Right ventricle myocardium inferior (tissue), 1 donor: ENCODE data around the gene OR4B1. TPM values are rescaled to one million over a fixed set of nuclear protein-coding genes. Genes with fewer than 3 reads are reported as not detected.

Experiments
- ATAC-seq: fragments of 200-7000 bp; cut with Tn5 transposase; one replicate; pipeline ENCODE4 v1.9.1; 2020; ENCODE audit warnings: mild to moderate bottlenecking, moderate library complexity
- DNase-seq: peaks from one replicate; pipeline ENCODE4 v3.0.0; 2021; ENCODE audit errors: missing footprints
- intact Hi-C: fragments of 100-400 bp; cut with DNase I; formaldehyde crosslinking; loops from one replicate; pipeline ENCODE4 v1.11.0; 2022
- total RNA-seq: library from RNA; stranded (reverse); fragmentation: NEBNext Ultra II Directional; extraction: Animal tissue kit (Norgen Biotek cat#: 25700); gene quantifications from one replicate; pipeline ENCODE4 v1.2.1, GENCODE V29; 2021
- donor health status: DM: no; HTN: yes; CAD: no; lungs with severe emphysema.

Gene OR4B1
- total RNA-seq, 1 donor from 2014 or later, result not detected

GRCh38 chr11:48242501-48242900, 25.9 kb downstream of the OR4B1 start:
- DNase-seq, result no peak
- no peak for ATAC-seq
- intact Hi-C loops, result no loop called here

GRCh38 chr11:48244804-48245203, 28.2 kb downstream of the OR4B1 start, which contains the start of gene OR4X2:
Gene OR4X2, plus strand, starts transcription at chr11:48245104. Its CDS starts 0 bp downstream, at chr11:48245104.
- no peak for ATAC-seq
- intact Hi-C loops, result no loop called here

GRCh38 chr11:48248902-48249301, 32.3 kb downstream of the OR4B1 start:
- no peak for DNase-seq
- ATAC-seq, result no peak
- intact Hi-C loops, result no loop called here

More at GRCh38 chr11:48244804-48245203, 28.2 kb downstream of the OR4B1 start, which contains the start of gene OR4X2:
- DNase-seq, result no peak

DNA sequence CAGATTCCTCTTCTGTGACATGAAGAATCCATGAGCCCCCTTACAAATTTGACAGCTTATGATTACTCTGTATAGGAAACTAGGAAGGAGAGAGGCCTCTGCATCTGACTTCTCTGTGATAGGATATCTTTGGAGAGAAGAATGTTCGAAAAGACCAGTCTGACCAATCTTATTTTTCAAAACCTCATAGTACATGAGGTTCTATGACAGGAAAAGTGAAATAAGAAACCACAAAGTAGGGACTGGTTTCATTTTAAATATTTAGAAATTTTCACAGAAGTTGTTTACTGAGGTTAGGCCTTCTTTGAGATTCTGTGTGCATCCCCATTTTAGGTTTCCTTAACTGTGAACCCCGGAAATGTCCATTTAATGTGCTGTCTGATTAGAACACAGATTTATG, 45.0 kb downstream of the OR4B1 start:
- intact Hi-C loops, result no loop called here
- ATAC-seq, result no peak

GRCh38 chr11:48263423-48263911, 46.9 kb downstream of the OR4B1 start, which contains the start of gene OR4X1:
Gene OR4X1, plus strand, starts transcription at chr11:48263861. Its CDS starts 0 bp downstream, at chr11:48263861.
- ATAC-seq (no peak), DNase-seq (no peak)
- intact Hi-C loops, result no loop called here

More for the DNA sequence above, 45.0 kb downstream of the OR4B1 start:
- no peak for DNase-seq

Other genes starting within 250 kb of the OR4B1 start
- gene PTPRJ, start 236.3 kb upstream of the OR4B1 start, total RNA-seq, result 7.2 TPM
- gene OR4X2, start 28.3 kb downstream of the OR4B1 start, total RNA-seq, result not detected
- not detected for gene OR4X1, start 47.1 kb downstream of the OR4B1 start, total RNA-seq
- gene OR4S1, start 89.4 kb downstream of the OR4B1 start, total RNA-seq, result not detected
- not detected for gene OR4C3, start 108.1 kb downstream of the OR4B1 start, total RNA-seq
- gene OR4C5, start 149.7 kb downstream of the OR4B1 start, total RNA-seq, result not detected